Common myeloid progenitor, CD34-positive (primary cell): ENCODE measurements around the gene HCRT.

ENCODE experiments used
- CTCF ChIA-PET: fragments of 350-600 bp; sonication (Branson Sonifier 250); formaldehyde crosslinking; loops from one replicate; lab custom pipeline; 2021; ENCODE audit warnings: antibody characterized with exemption; lab: Charles Lee
- POLR2A ChIA-PET: fragments of 350-600 bp; sonication (Branson Sonifier 250); formaldehyde crosslinking; loops from one replicate; lab custom pipeline; 2021; ENCODE audit warnings: antibody characterized with exemption; lab: Charles Lee
- DNase-seq, 3 donors: peaks; one replicate each; pipeline versions ENCODE4 v3.0.0 to v3.0.0-alpha.2; 2013
- H3K27ac ChIP-seq, 2 experiments: 1 replicate in 1 of 2; 2 replicates in 1 of 2; pipeline ENCODE4 v1.7.0; 2013; ENCODE audit warnings: inconsistent platforms in 2 of 2, low read length in 2 of 2, mild to moderate bottlenecking in 2 of 2, low read depth in 1 of 2, moderate library complexity in 1 of 2; ENCODE audit not compliant: severe bottlenecking in 2 of 2, insufficient read depth in 1 of 2, poor library complexity in 1 of 2
- H3K27me3 ChIP-seq, 5 experiments: replicated peaks in 2 of 5; 1 replicate in 3 of 5; 2 replicates in 2 of 5; pipeline versions ENCODE4 v1.6.1 to v1.7.0; 2013; ENCODE audit warnings: low read length in 4 of 5, mild to moderate bottlenecking in 2 of 5, moderate library complexity in 2 of 5, inconsistent platforms in 1 of 5; ENCODE audit not compliant: insufficient read depth in 5 of 5, control insufficient read depth in 4 of 5
- H3K36me3 ChIP-seq, 4 experiments: 1 replicate in 2 of 4; 2 replicates in 2 of 4; pipeline versions ENCODE4 v1.6.1 to v1.7.0; 2013; ENCODE audit warnings: low read length in 3 of 4, control low read depth in 1 of 4, mild to moderate bottlenecking in 1 of 4; ENCODE audit not compliant: control insufficient read depth in 4 of 4, insufficient read depth in 4 of 4
- H3K4me1 ChIP-seq, 4 experiments: 1 replicate in 3 of 4; 2 replicates in 1 of 4; pipeline versions ENCODE4 v1.6.1 to v1.7.1; 2013; ENCODE audit warnings: low read length in 3 of 4, mild to moderate bottlenecking in 3 of 4, control low read depth in 1 of 4, inconsistent platforms in 1 of 4, moderate library complexity in 1 of 4; ENCODE audit not compliant: control insufficient read depth in 4 of 4, insufficient read depth in 4 of 4; ENCODE audit errors: control extremely low read depth in 1 of 4
- H3K4me3 ChIP-seq, 7 experiments: 1 replicate in 4 of 7; 2 replicates in 3 of 7; pipeline versions ENCODE4 v1.5.1 to v1.7.0; 2013; ENCODE audit warnings: mild to moderate bottlenecking in 7 of 7, low read length in 6 of 7, moderate library complexity in 6 of 7, inconsistent platforms in 2 of 7, low read depth in 2 of 7, control low read depth in 1 of 7; ENCODE audit not compliant: insufficient read depth in 4 of 7, control insufficient read depth in 1 of 7; ENCODE audit errors: extremely low read depth in 1 of 7
- H3K9me3 ChIP-seq, 5 experiments: 1 replicate in 4 of 5; 2 replicates in 1 of 5; pipeline versions ENCODE4 v1.6.1 to v1.7.1; 2013; ENCODE audit warnings: low read length in 4 of 5, mild to moderate bottlenecking in 2 of 5, inconsistent platforms in 1 of 5, low read depth in 1 of 5, moderate library complexity in 1 of 5; ENCODE audit not compliant: control insufficient read depth in 4 of 5, insufficient read depth in 2 of 5; ENCODE audit errors: control extremely low read depth in 1 of 5
- WGBS: methylation state at CpG from one replicate; pipeline ENCODE4 v1.1.5; 2013; ENCODE audit not compliant: insufficient coverage; 5-methylcytosine and 5-hydroxymethylcytosine counted together

HCRT gene

GRCh38 chr17:42192189-42193126 is 7.2 kb upstream of the HCRT start:
- ChIA-PET CTCF (no interaction called here), POLR2A (interaction anchor here (0.6 kb wide), 1 partner anchor 80 kb away, joined by 3 read pairs; no protein-coding TSS in a partner anchor)
- peaks cover 2 to 42% (median 31%) of the 10 kb centered on the region in 4 experiments for H3K4me1 ChIP-seq
- H3K27me3 ChIP-seq = no peaks in the 10 kb centered on the region
- no peak for DNase-seq
- 97% methylated on average over 21 of the region's 23 CpGs for WGBS
- H3K27ac ChIP-seq = no peak overlapping the region
- H3K4me3 ChIP-seq = peak overlapping the region in 1 of 7 experiments; percentile 88
- H3K36me3 ChIP-seq = peaks cover 0 to 20% (median 13%) of the 10 kb centered on the region in 4 experiments
- H3K9me3 ChIP-seq = no peaks in the 10 kb centered on the region

- 100% methylated on average over 4 of the region's 5 CpGs for WGBS
- Histone ChIP-seq H3K9me3 (no peaks in the 10 kb centered on the region), H3K27me3 (no peaks in the 10 kb centered on the region), H3K4me3 (no peak overlapping the region), H3K27ac (no peak overlapping the region), H3K4me1 (peaks cover 2 to 42% (median 31%) of the 10 kb centered on the region in 4 experiments), H3K36me3 (peaks cover 0 to 20% (median 13%) of the 10 kb centered on the region in 4 experiments)
- ChIA-PET CTCF (interaction anchor here (0.7 to 1.7 kb wide), 3 partner anchors 10 to 166 kb away, joined by 3 to 4 read pairs (median 4); no protein-coding TSS in a partner anchor), POLR2A (interaction anchor here (0.6 to 0.8 kb wide), 2 partner anchors 67 to 165 kb away, joined by 3 to 5 read pairs; no protein-coding TSS in a partner anchor)
- DNase-seq = no peak
Measured at GRCh38 chr17:42191275-42191608, 6.0 kb upstream of the HCRT start.

GRCh38 chr17:42190491-42191274 is 5.4 kb upstream of the HCRT start:
- Histone ChIP-seq H3K9me3 (no peaks in the 10 kb centered on the region), H3K27ac (no peak overlapping the region), H3K27me3 (no peaks in the 10 kb centered on the region), H3K4me1 (peaks cover 2 to 42% (median 31%) of the 10 kb centered on the region in 4 experiments), H3K36me3 (peaks cover 0 to 20% (median 13%) of the 10 kb centered on the region in 4 experiments), H3K4me3 (no peak overlapping the region)
- ChIA-PET POLR2A (interaction anchor here (0.8 kb wide), 1 partner anchor 164 kb away, joined by 3 read pairs; no protein-coding TSS in a partner anchor), CTCF (interaction anchor here (0.9 to 1.9 kb wide), 6 partner anchors 9 to 75 kb away, joined by 3 to 4 read pairs (median 4); partner anchors contain the start of gene RAB5C)
- 89% methylated on average over 14 of the region's 17 CpGs for WGBS
- no peak for DNase-seq

DNA sequence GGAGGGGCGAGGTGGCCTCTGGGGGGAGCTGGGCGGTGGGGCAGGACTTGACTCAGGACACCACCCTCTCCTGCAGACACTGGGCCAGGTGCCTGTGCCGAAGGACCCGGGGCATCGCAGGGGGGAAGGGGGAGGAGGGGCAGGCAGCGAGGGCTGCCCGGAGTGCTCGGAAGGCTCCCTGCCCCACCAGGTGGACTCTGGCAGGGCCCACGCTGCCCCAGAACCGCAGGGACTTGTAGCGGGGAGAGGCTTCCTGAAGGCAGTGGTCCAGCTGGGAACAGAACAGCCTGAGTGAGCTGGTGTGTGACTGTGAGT is 4.4 kb upstream of the HCRT start:
- CTCF ChIA-PET = interaction anchor here (1.3 to 1.9 kb wide), 6 partner anchors 8 to 72 kb away, joined by 3 to 4 read pairs (median 3); partner anchors contain the start of genes HSPB9 and RAB5C
- WGBS = 92% methylated on average over 7 of the region's 11 CpGs

DNA sequence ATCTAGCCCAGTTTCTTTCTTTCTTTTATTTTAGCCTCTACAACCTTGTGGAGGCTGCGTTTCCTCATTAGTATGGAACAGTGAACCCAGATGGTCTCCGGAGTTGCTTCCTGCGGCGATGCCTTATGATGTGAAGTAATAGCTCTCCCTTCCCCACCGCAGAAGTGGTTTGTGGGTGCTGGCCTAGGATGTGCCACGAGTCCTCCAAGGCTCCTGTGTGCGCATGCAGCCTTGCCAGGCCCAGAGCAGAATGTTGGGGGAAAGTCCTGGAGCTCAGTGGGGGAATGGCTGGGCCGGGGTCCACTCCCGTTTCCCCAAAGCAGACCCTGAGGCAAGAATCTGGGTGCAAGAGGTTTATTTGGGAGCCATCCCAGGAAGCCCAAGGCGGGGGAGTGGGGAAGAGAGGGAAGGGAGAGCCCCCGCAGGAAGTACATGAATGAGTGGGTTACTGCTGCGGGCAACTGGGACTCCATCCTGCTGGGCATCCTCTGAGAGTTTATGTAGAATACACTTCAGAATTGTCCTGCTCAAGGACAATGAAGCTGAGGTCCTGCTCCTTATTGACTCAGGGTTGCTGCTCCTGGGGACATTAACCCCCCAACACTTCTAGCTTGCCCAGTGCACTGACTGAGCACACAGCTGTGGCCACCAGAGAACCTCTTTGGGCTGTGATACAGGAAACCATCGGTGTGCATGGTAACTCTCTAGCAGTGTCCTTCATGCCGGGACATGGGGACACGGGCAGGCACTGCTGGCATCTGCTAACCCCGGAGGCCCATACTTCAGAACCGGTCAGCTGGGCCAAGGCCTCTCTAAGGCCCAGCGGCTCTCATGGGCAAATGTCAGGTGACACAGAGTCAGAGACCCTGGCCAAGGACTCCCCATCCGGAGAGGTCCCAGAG is 3.7 kb upstream of the HCRT start:
- peaks cover 2 to 41% (median 35%) of the 10 kb centered on the region in 4 experiments for H3K4me1 ChIP-seq
- H3K36me3 ChIP-seq = peaks cover 0 to 20% (median 13%) of the 10 kb centered on the region in 4 experiments
- 79% methylated on average over 15 of the region's 19 CpGs for WGBS
- H3K27ac ChIP-seq = no peak overlapping the region
- peak; percentile 54 to 92 (median 91) for DNase-seq
- ChIA-PET CTCF (interaction anchor here (0.6 to 1.9 kb wide), 11 partner anchors 7 to 295 kb away, joined by 3 to 5 read pairs (median 3); partner anchors contain the start of genes HSPB9 and RAB5C), POLR2A (interaction anchor here (0.6 kb wide), 1 partner anchor 835 kb away, joined by 3 read pairs; no protein-coding TSS in a partner anchor)
- peaks cover 0 to 2% (median 0%) of the 10 kb centered on the region in 5 experiments for H3K27me3 ChIP-seq
- H3K4me3 ChIP-seq = no peak overlapping the region
- H3K9me3 ChIP-seq = no peaks in the 10 kb centered on the region

More for the DNA sequence above, 4.4 kb upstream of the HCRT start:
- POLR2A ChIA-PET = no interaction called here
- H3K9me3 ChIP-seq = no peaks in the 10 kb centered on the region
- DNase-seq = no peak
- peaks cover 0 to 2% (median 0%) of the 10 kb centered on the region in 5 experiments for H3K27me3 ChIP-seq
- no peak overlapping the region for H3K27ac ChIP-seq
- no peak overlapping the region for H3K4me3 ChIP-seq
- peaks cover 2 to 44% (median 36%) of the 10 kb centered on the region in 4 experiments for H3K4me1 ChIP-seq
- peaks cover 0 to 20% (median 13%) of the 10 kb centered on the region in 4 experiments for H3K36me3 ChIP-seq

DNA sequence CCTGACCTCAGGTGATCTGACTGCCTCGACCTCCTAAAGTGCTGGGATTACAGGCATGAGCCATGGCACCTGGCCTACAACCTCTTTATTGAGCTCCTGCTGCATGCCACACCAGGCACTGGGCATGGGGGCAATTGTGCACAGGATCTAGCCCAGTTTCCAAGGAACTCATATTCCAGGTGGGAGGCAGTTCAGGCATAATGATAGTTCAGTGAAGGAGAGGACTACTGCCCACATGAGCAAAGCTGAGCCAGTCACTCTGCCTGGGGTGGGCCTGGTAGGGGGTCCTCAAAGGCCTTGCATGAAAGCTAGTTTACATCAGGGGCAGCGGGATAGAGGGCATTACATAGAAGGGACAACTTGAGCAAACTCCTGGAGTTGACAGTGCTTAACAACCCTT is 2.6 kb upstream of the HCRT start:
- Histone ChIP-seq H3K4me3 (no peak overlapping the region), H3K27ac (no peak overlapping the region), H3K27me3 (peaks cover 0 to 2% (median 0%) of the 10 kb centered on the region in 5 experiments), H3K36me3 (peaks cover 0 to 20% (median 12%) of the 10 kb centered on the region in 4 experiments), H3K4me1 (peaks cover 0 to 39% (median 33%) of the 10 kb centered on the region in 4 experiments), H3K9me3 (no peaks in the 10 kb centered on the region)
- 100% methylated on average over 2 of the region's 2 CpGs for WGBS
- DNase-seq = no peak
- POLR2A ChIA-PET = no interaction called here
- CTCF ChIA-PET = interaction anchor here (0.5 to 1.9 kb wide), 7 partner anchors 8 to 218 kb away, joined by 3 to 5 read pairs (median 3); no protein-coding TSS in a partner anchor
